HG02938 (cell line): ENCODE results near the gene ATP5IF1.
A peak's percentile ranks its signal among the peaks of the same experiment; 100 is the strongest.

Source experiments
- ATAC-seq: cut with Tn5 transposase; IDR thresholded peaks from one replicate; pipeline ENCODE4 v1.9.1; 2021; ENCODE audit warnings: mild to moderate bottlenecking, moderate library complexity; ENCODE audit not compliant: unreplicated experiment

ATP5IF1 gene

DNA sequence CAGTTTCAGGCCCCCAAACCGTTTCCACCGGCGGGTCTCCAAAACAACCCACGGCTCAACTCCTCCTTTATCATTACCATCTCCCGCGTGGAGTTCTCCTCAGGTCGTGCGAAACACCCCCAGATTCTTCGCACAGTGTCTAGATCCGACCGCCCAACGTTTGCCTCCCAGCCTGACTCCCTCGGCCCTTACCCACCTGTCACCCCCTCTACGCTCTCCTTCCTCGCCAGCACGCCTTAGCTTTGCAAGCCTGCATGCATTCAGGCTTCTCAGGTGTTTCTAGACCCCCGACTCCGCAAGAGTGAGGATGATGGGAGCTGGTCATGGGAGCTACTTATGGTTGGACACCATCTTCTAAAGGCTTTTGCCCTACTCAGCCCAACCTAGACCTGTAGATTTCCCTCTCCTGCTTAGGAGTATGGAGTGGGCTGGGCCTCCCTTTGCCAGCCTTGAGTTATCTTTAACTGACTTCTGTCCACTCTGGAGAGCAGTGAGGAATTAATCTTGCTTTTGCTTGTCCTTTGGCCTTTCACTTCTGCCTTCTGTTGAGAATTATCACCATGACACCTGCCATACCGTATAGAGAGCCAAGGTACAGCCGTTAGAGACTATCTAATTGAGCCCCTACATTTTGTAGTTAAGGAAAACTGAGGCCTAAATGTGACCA lies 865 bp downstream of the ATP5IF1 start:
- no peak for ATAC-seq

- no peak for ATAC-seq
Observed at GRCh38 chr1:28239004-28239403, 3.1 kb downstream of the ATP5IF1 start.

DNA sequence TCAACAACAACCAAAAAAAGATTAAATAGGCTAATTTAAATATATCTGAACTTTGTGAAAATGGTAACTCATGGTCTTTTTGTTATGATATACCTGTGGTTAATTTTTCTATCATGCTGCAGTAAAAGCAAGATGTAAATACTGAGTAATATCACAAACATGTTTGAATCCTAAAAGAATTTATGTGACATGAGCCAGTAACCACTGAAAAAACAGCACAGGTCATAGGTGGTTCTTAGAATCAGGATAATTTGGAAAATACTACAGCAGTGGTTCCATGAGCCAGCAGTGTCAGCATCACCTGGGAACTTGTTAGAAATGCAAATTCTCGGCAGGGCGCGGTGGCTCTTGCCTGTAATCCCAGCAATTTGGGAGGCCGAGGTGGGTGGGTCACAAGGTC lies 4.1 kb downstream of the ATP5IF1 start:
- no peak for ATAC-seq

- no peak for ATAC-seq
Observed at GRCh38 chr1:28241638-28242241, 5.8 kb downstream of the ATP5IF1 start.

- no peak for ATAC-seq
Observed at GRCh38 chr1:28243685-28244311, 7.9 kb downstream of the ATP5IF1 start.

DNA sequence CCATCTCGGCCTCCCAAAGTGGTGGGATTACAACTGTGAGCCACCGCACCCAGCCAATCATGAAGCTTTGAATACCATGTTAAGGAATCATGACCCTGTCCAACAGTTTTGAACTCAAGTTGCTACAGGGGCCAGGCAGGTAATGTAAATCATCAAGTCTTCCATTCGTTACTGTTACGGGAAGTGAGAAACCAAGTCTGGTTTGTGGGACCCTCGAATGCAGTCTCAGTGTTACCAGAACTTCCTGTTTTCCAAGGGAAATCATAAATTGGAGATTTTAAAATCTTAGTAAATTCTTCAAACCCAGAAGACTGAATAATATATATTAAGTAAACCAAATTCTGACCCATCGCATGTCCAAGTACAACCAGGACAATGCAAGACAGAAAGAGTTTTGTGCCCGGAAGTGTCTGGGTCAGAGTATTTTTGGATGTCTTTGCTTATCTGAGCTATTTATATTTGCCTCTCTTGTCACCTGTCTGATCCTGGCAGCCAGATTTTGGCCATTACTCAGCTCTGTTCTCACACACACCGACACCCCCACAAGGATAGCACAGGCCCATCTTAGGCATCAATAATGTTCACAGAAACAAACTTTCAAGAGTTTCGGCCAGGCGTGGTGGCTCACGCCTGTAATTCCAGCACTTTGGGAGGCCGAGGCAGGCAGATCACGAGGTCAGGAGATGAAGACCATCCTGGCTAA lies 8.8 kb downstream of the ATP5IF1 start:
- ATAC-seq: no peak

- no peak for ATAC-seq
Observed at GRCh38 chr1:28246427-28246832, 10.5 kb downstream of the ATP5IF1 start.

- ATAC-seq: no peak
Observed at GRCh38 chr1:28247612-28248272, 11.8 kb downstream of the ATP5IF1 start.

- no peak for ATAC-seq
Observed at GRCh38 chr1:28248273-28249012, 12.5 kb downstream of the ATP5IF1 start.

- no peak for ATAC-seq
Observed at GRCh38 chr1:28249013-28249865, 13.3 kb downstream of the ATP5IF1 start.

DNA sequence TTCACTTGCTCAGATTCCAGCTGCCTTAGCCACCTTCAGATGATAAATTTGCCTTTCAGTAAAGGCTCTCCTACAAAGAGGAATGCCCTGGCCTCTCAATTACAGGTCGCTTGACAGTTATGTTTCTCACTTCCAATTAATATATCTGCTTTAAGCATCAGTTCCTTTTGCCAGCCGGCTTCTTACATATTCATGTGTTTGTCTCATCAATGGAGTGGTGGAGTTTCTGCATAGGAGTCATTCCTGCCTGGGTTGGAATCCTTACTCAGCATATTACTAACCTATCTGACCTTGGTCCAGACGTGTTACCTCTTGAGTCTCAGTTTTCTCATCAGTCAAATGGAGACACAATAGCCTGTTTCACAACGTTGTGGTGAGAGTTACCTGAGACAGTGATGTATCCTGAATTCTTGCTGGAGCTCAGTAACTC lies 14.0 kb downstream of the ATP5IF1 start:
- ATAC-seq: no peak

DNA sequence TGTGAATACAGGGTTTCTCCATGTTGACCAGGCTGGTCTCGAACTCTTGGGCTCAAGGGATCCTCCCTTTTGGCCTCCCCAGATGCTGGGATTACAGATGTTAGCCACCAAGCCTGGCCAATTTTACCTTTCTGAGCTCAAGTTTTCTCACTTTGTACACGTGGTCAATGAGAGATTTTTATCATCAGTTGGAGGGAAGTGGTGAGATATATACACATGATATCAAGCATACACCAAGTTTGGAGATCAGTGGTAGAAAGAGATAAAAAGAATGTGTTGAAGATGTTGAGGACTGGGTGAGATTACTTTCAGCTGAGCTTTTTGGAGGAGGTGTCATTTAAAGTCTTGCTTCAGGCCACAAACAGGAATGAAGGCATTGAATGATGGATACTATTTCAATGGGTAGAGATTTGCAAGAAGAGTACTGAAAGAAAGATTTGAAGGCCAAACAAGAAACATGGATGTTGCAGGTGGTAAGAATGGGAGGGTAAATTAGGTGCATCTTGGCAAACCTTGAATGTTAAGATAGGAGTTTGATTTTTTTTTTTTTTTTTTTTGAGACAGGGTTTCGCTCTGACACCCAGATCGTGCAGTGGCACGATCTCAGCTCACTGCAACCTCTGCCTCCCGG lies 20.4 kb downstream of the ATP5IF1 start:
- no peak for ATAC-seq

DNA sequence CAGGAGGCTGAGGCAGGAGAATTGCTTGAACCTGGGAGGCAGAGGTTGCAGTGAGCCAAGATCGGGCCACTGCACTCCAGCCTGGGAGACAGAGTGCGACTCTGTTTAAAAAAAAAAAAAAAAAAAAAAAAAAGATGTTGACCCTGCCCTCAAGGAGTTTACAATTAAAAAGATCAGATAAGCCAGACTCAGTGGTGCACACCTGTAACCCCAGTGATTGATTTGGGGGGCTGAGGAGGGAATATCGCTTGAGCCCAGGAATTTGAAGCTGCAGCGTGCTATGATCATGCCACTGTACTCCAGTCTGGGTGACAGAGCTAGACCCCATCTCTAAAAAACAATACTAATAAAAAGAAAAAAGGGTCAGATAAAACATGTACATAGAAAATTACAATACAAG lies 21.8 kb downstream of the ATP5IF1 start:
- ATAC-seq: no peak

DNA sequence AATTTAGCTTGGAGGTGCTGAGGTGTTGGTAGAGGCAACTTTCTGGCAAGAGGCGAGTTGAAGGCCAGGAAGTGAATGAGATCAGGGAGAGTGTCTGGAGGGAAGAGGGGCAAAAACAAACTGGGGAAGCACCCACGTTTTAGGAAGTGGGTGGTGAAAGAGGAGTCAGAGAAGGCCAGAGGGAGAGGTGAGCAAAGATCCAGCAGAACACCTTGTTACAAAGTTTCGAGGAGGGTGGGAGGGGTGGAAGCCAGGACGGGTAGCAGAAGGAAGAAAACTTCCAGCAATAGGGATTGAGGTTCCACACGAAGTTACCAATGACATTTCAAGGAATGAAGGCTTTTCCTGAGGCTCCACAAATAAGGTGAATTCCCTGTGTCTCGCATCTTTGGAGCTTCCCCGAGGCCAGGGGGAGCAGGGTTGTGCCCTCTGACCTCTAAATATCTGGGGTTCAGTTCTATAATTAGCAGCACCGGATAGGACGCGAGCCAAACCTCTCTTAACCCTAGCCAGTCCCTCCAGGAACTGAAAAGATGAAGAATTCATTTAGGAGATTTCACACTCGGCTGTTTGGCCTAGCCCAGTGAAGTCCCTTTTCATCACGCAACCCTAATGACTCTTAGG lies 22.8 kb downstream of the ATP5IF1 start:
- ATAC-seq: no peak

DNA sequence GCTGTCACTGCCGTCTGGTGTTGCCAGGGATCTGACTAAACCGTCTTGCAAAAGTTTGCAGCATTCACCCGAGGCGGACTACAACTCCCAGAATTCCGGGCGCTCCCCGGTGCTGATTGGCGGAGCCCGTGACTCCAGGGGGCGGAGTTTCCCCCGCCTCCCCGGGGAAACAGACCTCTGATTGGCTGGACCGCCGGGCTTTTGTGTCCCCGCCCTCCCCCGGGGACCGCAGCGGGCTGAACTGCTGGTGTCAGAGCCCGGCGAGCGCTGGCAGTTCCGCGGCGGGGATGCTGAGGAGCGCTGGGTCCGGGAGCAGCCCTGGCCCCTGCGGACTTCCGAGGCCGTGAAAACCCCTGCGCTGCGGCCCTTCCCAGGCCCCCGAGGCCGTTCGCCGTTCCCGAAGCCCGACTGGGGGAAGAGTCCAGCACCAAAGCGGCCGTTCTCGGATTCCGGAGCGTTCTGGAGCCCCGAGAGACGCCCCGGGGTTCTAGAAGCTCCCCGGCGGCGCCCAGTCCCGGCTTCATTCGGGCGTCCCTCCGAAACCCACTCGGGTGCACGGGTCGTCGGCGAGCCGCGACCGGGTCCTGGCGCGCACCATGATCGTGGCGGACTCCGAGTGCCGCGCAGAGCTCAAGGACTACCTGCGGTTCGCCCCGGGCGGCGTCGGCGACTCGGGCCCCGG lies 23.5 kb downstream of the ATP5IF1 start, which contains the start of gene SESN2:
Gene SESN2 (plus strand): TSS at position 267 of the 682 bp plus-strand sequence. CDS start 330 bp downstream, at position 597.
- peak; percentile 88 for ATAC-seq

GRCh38 chr1:28259934-28260802 lies 24.2 kb downstream of the ATP5IF1 start:
- peak; percentile 2 for ATAC-seq

- no peak for ATAC-seq
Observed at GRCh38 chr1:28260803-28261174, 24.9 kb downstream of the ATP5IF1 start.
